Erythroblast (primary cell): Measurements from ENCODE around the gene AGTPBP1.
"Not testable (repeated sequence)": the region's sequence is repeated elsewhere in the genome, so short reads cannot be mapped to it uniquely, and the experiment has no call there.

ENCODE experiments used
- DNase-seq, 2 experiments: peaks; one replicate each; lab custom pipeline; 2025; lab: John Stamatoyannopoulos, UW
- GATA1 ChIP-seq: IDR thresholded peaks from 2 replicates; pipeline ENCODE4 v1.6.1; 2011; ENCODE audit warnings: low read depth, mild to moderate bottlenecking, control low read depth, low read length, moderate library complexity
- POLR2A ChIP-seq: IDR thresholded peaks from 2 replicates; pipeline ENCODE4 v1.6.1; 2011; ENCODE audit warnings: mild to moderate bottlenecking, low read length

AGTPBP1 gene

GRCh38 chr9:85737671-85738070 lies 4.1 kb downstream of the AGTPBP1 start:
- no peak for DNase-seq
- TF ChIP-seq POLR2A (no peak), GATA1 (no peak)

GRCh38 chr9:85730916-85731630 lies 10.7 kb downstream of the AGTPBP1 start:
- no peak for DNase-seq
- TF ChIP-seq GATA1 (no peak), POLR2A (no peak)

- TF ChIP-seq GATA1, result no peak
- DNase-seq, result peak in 1 of 2 experiments; percentile 6
Measured at GRCh38 chr9:85729882-85730281, 11.9 kb downstream of the AGTPBP1 start.

- no peak for DNase-seq
- TF ChIP-seq POLR2A (no peak), GATA1 (no peak)
Measured at GRCh38 chr9:85727500-85727899, 14.3 kb downstream of the AGTPBP1 start.

- TF ChIP-seq POLR2A, result no peak
- DNase-seq, result no peak
Measured at GRCh38 chr9:85726737-85727136, 15.0 kb downstream of the AGTPBP1 start.

- DNase-seq, result no peak
- TF ChIP-seq POLR2A (no peak), GATA1 (no peak)
Measured at GRCh38 chr9:85723215-85723614, 18.5 kb downstream of the AGTPBP1 start.

- DNase-seq, result not testable (repeated sequence)
Measured at GRCh38 chr9:85719411-85719810, 22.3 kb downstream of the AGTPBP1 start.

- DNase-seq, result not testable (repeated sequence)
Measured at GRCh38 chr9:85717818-85718217, 23.9 kb downstream of the AGTPBP1 start.

- no peak for DNase-seq
- TF ChIP-seq GATA1 (no peak), POLR2A (no peak)
Measured at GRCh38 chr9:85717220-85717619, 24.5 kb downstream of the AGTPBP1 start.

GRCh38 chr9:85716031-85716877 lies 25.5 kb downstream of the AGTPBP1 start:
- no peak for TF ChIP-seq POLR2A
- peak; percentile 20 to 27 for DNase-seq

- TF ChIP-seq POLR2A (no peak), GATA1 (no peak)
- DNase-seq, result peak; percentile 6 to 14
Measured at GRCh38 chr9:85715587-85715986, 26.2 kb downstream of the AGTPBP1 start.

- no peak for DNase-seq
- TF ChIP-seq GATA1 (no peak), POLR2A (no peak)
Measured at GRCh38 chr9:85713897-85714296, 27.9 kb downstream of the AGTPBP1 start.

GRCh38 chr9:85704744-85705143 lies 37.0 kb downstream of the AGTPBP1 start:
- TF ChIP-seq GATA1 (no peak), POLR2A (no peak)
- DNase-seq, result no peak

- no peak for DNase-seq
- TF ChIP-seq GATA1 (no peak), POLR2A (no peak)
Measured at GRCh38 chr9:85703398-85703797, 38.4 kb downstream of the AGTPBP1 start.
